Natural killer cell treated with Interleukin-12 subunit alpha and Interleukin-12 subunit beta and Interleukin-15 and Interleukin-18, amount 100 ng/mL, for 72 hours (primary cell): ENCODE data around the gene ABCC3. TPM values are rescaled to one million over a fixed set of nuclear protein-coding genes. Genes with fewer than 3 reads are reported as not detected.

ENCODE experiments used
- ATAC-seq, 2 donors: fragments of 150-1000 bp; cut with Tn5 transposase in 1 of 2; sonication (Bioruptor Pico), chemical (Tn5 transposase) in 1 of 2; 2 replicates each; pipeline ENCODE4 v1.10.0; 2021
- DNase-seq: peaks from one replicate; pipeline ENCODE4 v3.0.0; 2022; ENCODE audit warnings: low spot score
- H3K27ac Mint-ChIP-seq, 2 donors: 1 replicate in 1 of 2; 2 replicates in 1 of 2; pipeline ENCODE4 v1.8.0; 2022; ENCODE audit warnings: mixed read lengths in 2 of 2, mild to moderate bottlenecking in 1 of 2, moderate library complexity in 1 of 2
- H3K27me3 Mint-ChIP-seq, 2 donors: 1 replicate in 1 of 2; 2 replicates in 1 of 2; pipeline ENCODE4 v1.8.0; 2022; ENCODE audit warnings: mixed read lengths in 2 of 2
- H3K36me3 Mint-ChIP-seq: one replicate; pipeline ENCODE4 v1.8.0; 2022; ENCODE audit warnings: mixed read lengths
- H3K4me1 Mint-ChIP-seq, 2 donors: 1 replicate in 1 of 2; 2 replicates in 1 of 2; pipeline ENCODE4 v1.8.0; 2022; ENCODE audit warnings: low read depth in 2 of 2, mixed read lengths in 2 of 2, mild to moderate bottlenecking in 1 of 2
- H3K4me3 Mint-ChIP-seq: one replicate; pipeline ENCODE4 v1.8.0; 2022; ENCODE audit warnings: mixed read lengths
- H3K9me3 Mint-ChIP-seq: 2 replicates; pipeline ENCODE4 v1.8.0; 2022; ENCODE audit warnings: mixed read lengths
- total RNA-seq, 2 donors: library from RNA; stranded (reverse); gene quantifications; one replicate each; pipeline ENCODE4 v1.2.3, GENCODE V29; 2022

Gene ABCC3
- total RNA-seq, 2 donors from 2014 or later, result not detected

- Mint-ChIP-seq H3K27me3 (peaks cover 0 to 3% of the 10 kb centered on the region in 2 donors), H3K27ac (no peak overlapping the region), H3K4me3 (no peak overlapping the region), H3K36me3 (no peaks in the 10 kb centered on the region), H3K4me1 (no peaks in the 10 kb centered on the region), H3K9me3 (no peaks in the 10 kb centered on the region)
- ATAC-seq (no peak), DNase-seq (no peak)
Measured at GRCh38 chr17:50667259-50668024, 32.8 kb downstream of the ABCC3 start.

GRCh38 chr17:50668025-50668837, 33.5 kb downstream of the ABCC3 start:
- Mint-ChIP-seq H3K27ac (no peak overlapping the region), H3K4me3 (no peak overlapping the region), H3K9me3 (no peaks in the 10 kb centered on the region), H3K4me1 (no peaks in the 10 kb centered on the region), H3K36me3 (no peaks in the 10 kb centered on the region), H3K27me3 (peaks cover 0 to 3% of the 10 kb centered on the region in 2 donors)
- ATAC-seq, result no peak
- no peak for DNase-seq

GRCh38 chr17:50668838-50669581, 34.3 kb downstream of the ABCC3 start:
- DNase-seq (no peak), ATAC-seq (no peak)
- H3K27me3 Mint-ChIP-seq, result peaks cover 0 to 3% of the 10 kb centered on the region in 2 donors

GRCh38 chr17:50672071-50672470, 37.4 kb downstream of the ABCC3 start:
- no peaks in the 10 kb centered on the region for H3K36me3 Mint-ChIP-seq
- H3K27me3 Mint-ChIP-seq, result peaks cover 0 to 3% of the 10 kb centered on the region in 2 donors
- no peak for ATAC-seq
- H3K27ac Mint-ChIP-seq, result no peak overlapping the region
- H3K4me3 Mint-ChIP-seq, result no peak overlapping the region
- H3K4me1 Mint-ChIP-seq, result no peaks in the 10 kb centered on the region
- no peaks in the 10 kb centered on the region for H3K9me3 Mint-ChIP-seq
- no peak for DNase-seq

More at GRCh38 chr17:50668838-50669581, 34.3 kb downstream of the ABCC3 start:
- Mint-ChIP-seq H3K4me1 (no peaks in the 10 kb centered on the region), H3K9me3 (no peaks in the 10 kb centered on the region), H3K36me3 (no peaks in the 10 kb centered on the region), H3K27ac (no peak overlapping the region), H3K4me3 (no peak overlapping the region)

GRCh38 chr17:50672831-50673551, 38.3 kb downstream of the ABCC3 start:
- DNase-seq (no peak), ATAC-seq (no peak)
- peaks cover 0 to 4% of the 10 kb centered on the region in 2 donors for H3K27me3 Mint-ChIP-seq
- H3K9me3 Mint-ChIP-seq, result no peaks in the 10 kb centered on the region
- H3K27ac Mint-ChIP-seq, result no peak overlapping the region
- no peak overlapping the region for H3K4me3 Mint-ChIP-seq
- H3K4me1 Mint-ChIP-seq, result no peaks in the 10 kb centered on the region
- H3K36me3 Mint-ChIP-seq, result no peaks in the 10 kb centered on the region

- no peaks in the 10 kb centered on the region for H3K36me3 Mint-ChIP-seq
- no peak overlapping the region for H3K27ac Mint-ChIP-seq
- ATAC-seq, result no peak
- no peak for DNase-seq
- H3K4me1 Mint-ChIP-seq, result no peaks in the 10 kb centered on the region
- peaks cover 4 to 12% of the 10 kb centered on the region in 2 donors for H3K27me3 Mint-ChIP-seq
- H3K9me3 Mint-ChIP-seq, result no peaks in the 10 kb centered on the region
- no peak overlapping the region for H3K4me3 Mint-ChIP-seq
Measured at GRCh38 chr17:50675190-50675589, 40.5 kb downstream of the ABCC3 start.

GRCh38 chr17:50675627-50676026, 40.9 kb downstream of the ABCC3 start:
- no peaks in the 10 kb centered on the region for H3K9me3 Mint-ChIP-seq
- ATAC-seq, result peak; percentile 11 to 33

GRCh38 chr17:50676065-50676975, 41.6 kb downstream of the ABCC3 start:
- Mint-ChIP-seq H3K36me3 (no peaks in the 10 kb centered on the region), H3K9me3 (no peaks in the 10 kb centered on the region), H3K4me1 (peaks cover 3 to 5% of the 10 kb centered on the region in 2 donors), H3K27ac (no peak overlapping the region), H3K27me3 (peaks cover 16 to 22% of the 10 kb centered on the region in 2 donors), H3K4me3 (no peak overlapping the region)
- DNase-seq (no peak), ATAC-seq (no peak)

More at GRCh38 chr17:50675627-50676026, 40.9 kb downstream of the ABCC3 start:
- Mint-ChIP-seq H3K4me1 (no peaks in the 10 kb centered on the region), H3K27ac (no peak overlapping the region), H3K36me3 (no peaks in the 10 kb centered on the region), H3K4me3 (no peak overlapping the region), H3K27me3 (peaks cover 9 to 15% of the 10 kb centered on the region in 2 donors)
- DNase-seq, result no peak

GRCh38 chr17:50677851-50678375, 43.2 kb downstream of the ABCC3 start:
- no peak for ATAC-seq
- Mint-ChIP-seq H3K4me3 (no peak overlapping the region), H3K4me1 (peaks cover 10% of the 10 kb centered on the region in 2 donors), H3K9me3 (no peaks in the 10 kb centered on the region), H3K27ac (no peak overlapping the region), H3K27me3 (peaks cover 27 to 32% of the 10 kb centered on the region in 2 donors), H3K36me3 (no peaks in the 10 kb centered on the region)
- no peak for DNase-seq

- peaks cover 10% of the 10 kb centered on the region in 2 donors for H3K4me1 Mint-ChIP-seq
Measured at GRCh38 chr17:50679008-50679544, 44.4 kb downstream of the ABCC3 start.

GRCh38 chr17:50680126-50680525, 45.4 kb downstream of the ABCC3 start:
- ATAC-seq (no peak), DNase-seq (no peak)
- Mint-ChIP-seq H3K27ac (no peak overlapping the region), H3K4me3 (no peak overlapping the region), H3K9me3 (no peaks in the 10 kb centered on the region), H3K27me3 (peaks cover 27 to 32% of the 10 kb centered on the region in 2 donors), H3K4me1 (peaks cover 10% of the 10 kb centered on the region in 2 donors), H3K36me3 (no peaks in the 10 kb centered on the region)

More at GRCh38 chr17:50679008-50679544, 44.4 kb downstream of the ABCC3 start:
- no peak overlapping the region for H3K4me3 Mint-ChIP-seq
- H3K27me3 Mint-ChIP-seq, result peaks cover 27 to 32% of the 10 kb centered on the region in 2 donors
- DNase-seq (no peak), ATAC-seq (no peak)
- H3K36me3 Mint-ChIP-seq, result no peaks in the 10 kb centered on the region
- H3K27ac Mint-ChIP-seq, result no peak overlapping the region
- H3K9me3 Mint-ChIP-seq, result no peaks in the 10 kb centered on the region
